IMR-90 (cell line): ENCODE measurements around the gene TIGD7. TPM values are rescaled to one million over a fixed set of nuclear protein-coding genes. Genes with fewer than 3 reads are reported as not detected.

ENCODE experiments used
- ATAC-seq: fragments of 200-7000 bp; cut with Tn5 transposase; 2 replicates; pipeline ENCODE4 v1.9.1; 2020; ENCODE audit warnings: low read depth, mild to moderate bottlenecking, moderate library complexity
- BruUV-seq: library from RNA; stranded (reverse); fragments of 400-500 nt; replicated peaks from 2 replicates; lab custom pipeline; 2021; lab: Mats Ljungman, UMichigan
- CTCF ChIA-PET: fragments of 300-600 bp; formaldehyde crosslinking; extraction: SDS; loops from one replicate; lab custom pipeline; 2021; ENCODE audit warnings: antibody characterized with exemption; lab: Yijun Ruan, JAX
- POLR2A ChIA-PET: fragments of 300-600 bp; sonication (Branson Sonifier 250); formaldehyde crosslinking; loops from one replicate; lab custom pipeline; 2022; ENCODE audit warnings: antibody characterized with exemption; ENCODE audit not compliant: unreplicated experiment; lab: Charles Lee
- DNase-seq: peaks from one replicate; pipeline ENCODE4 v3.0.0; 2013
- H2AFZ ChIP-seq: replicated peaks from 2 replicates; pipeline ENCODE3; 2013; ENCODE audit warnings: low read length, mild to moderate bottlenecking; ENCODE audit not compliant: poor library complexity
- H2AK5ac ChIP-seq: 2 replicates; pipeline ENCODE4 v1.6.1; 2013; ENCODE audit warnings: low read depth, low read length, inconsistent platforms
- H2AK9ac ChIP-seq: replicated peaks from 2 replicates; pipeline ENCODE3; 2013; ENCODE audit warnings: mild to moderate bottlenecking, low read depth, low read length, moderate library complexity; ENCODE audit not compliant: poor library complexity
- H2BK120ac ChIP-seq: 2 replicates; pipeline ENCODE4 v1.6.1; 2013; ENCODE audit warnings: low read depth, low read length, inconsistent platforms
- H2BK15ac ChIP-seq: 3 replicates; pipeline ENCODE4 v1.6.1; 2013; ENCODE audit warnings: low read depth, low read length, inconsistent platforms
- H2BK20ac ChIP-seq: 2 replicates; pipeline ENCODE4 v1.6.1; 2013; ENCODE audit warnings: low read depth, mild to moderate bottlenecking, inconsistent platforms, low read length, moderate library complexity
- H2BK5ac ChIP-seq: 2 replicates; pipeline ENCODE4 v1.6.1; 2013; ENCODE audit warnings: mild to moderate bottlenecking, low read depth, low read length, inconsistent platforms; ENCODE audit not compliant: poor library complexity, severe bottlenecking
- H3K14ac ChIP-seq: replicated peaks from 2 replicates; pipeline ENCODE4 v1.6.1; 2013; ENCODE audit warnings: low read depth, low read length, inconsistent platforms
- H3K18ac ChIP-seq: 2 replicates; pipeline ENCODE4 v1.6.1; 2013; ENCODE audit warnings: low read depth, low read length, control low read depth
- H3K23ac ChIP-seq: 2 replicates; pipeline ENCODE4 v1.6.1; 2013; ENCODE audit warnings: low read depth, low read length, inconsistent platforms
- H3K27ac ChIP-seq: 2 replicates; pipeline ENCODE4 v1.5.1; 2013; ENCODE audit warnings: mild to moderate bottlenecking, control low read depth, low read length; ENCODE audit not compliant: insufficient read depth
- H3K27me3 ChIP-seq: 2 replicates; pipeline ENCODE4 v1.6.1; 2013; ENCODE audit warnings: low read length; ENCODE audit not compliant: control insufficient read depth, insufficient read depth
- H3K36me3 ChIP-seq: 2 replicates; pipeline ENCODE4 v1.6.1; 2013; ENCODE audit warnings: low read length, mixed read lengths; ENCODE audit not compliant: control insufficient read depth, insufficient read depth
- H3K4ac ChIP-seq: 2 replicates; pipeline ENCODE4 v1.6.1; 2013; ENCODE audit warnings: low read depth, low read length, inconsistent platforms
- H3K4me1 ChIP-seq: 2 replicates; pipeline ENCODE4 v1.6.1; 2013; ENCODE audit warnings: low read length, mixed read lengths; ENCODE audit not compliant: control insufficient read depth, insufficient read depth
- H3K4me2 ChIP-seq: 2 replicates; pipeline ENCODE4 v1.6.1; 2013; ENCODE audit warnings: low read depth, mild to moderate bottlenecking, control low read depth, low read length, moderate library complexity
- H3K4me3 ChIP-seq: 2 replicates; pipeline ENCODE4 v1.5.1; 2013; ENCODE audit warnings: low read depth, mild to moderate bottlenecking, control low read depth, low read length, moderate library complexity; ENCODE audit not compliant: insufficient read depth
- H3K56ac ChIP-seq: 2 replicates; pipeline ENCODE4 v1.6.1; 2013; ENCODE audit warnings: low read length, inconsistent platforms; ENCODE audit not compliant: insufficient read depth; ENCODE audit errors: extremely low read depth
- H3K79me1 ChIP-seq, 2 experiments: 2 replicates each; pipeline ENCODE4 v1.6.1; 2013; ENCODE audit warnings: low read length in 2 of 2, inconsistent platforms in 1 of 2, low read depth in 1 of 2
- H3K9ac ChIP-seq: 2 replicates; pipeline ENCODE4 v1.6.1; 2013; ENCODE audit warnings: low read depth, low read length, control low read depth
- H3K9me1 ChIP-seq: 2 replicates; pipeline ENCODE4 v1.6.1; 2013; ENCODE audit warnings: low read length, inconsistent platforms; ENCODE audit not compliant: insufficient read depth
- H3K9me3 ChIP-seq: 2 replicates; pipeline ENCODE4 v1.6.1; 2013; ENCODE audit warnings: low read length; ENCODE audit not compliant: control insufficient read depth, insufficient read depth
- H4K20me1 ChIP-seq: 2 replicates; pipeline ENCODE4 v1.6.1; 2013; ENCODE audit warnings: low read length, inconsistent platforms; ENCODE audit not compliant: insufficient read depth
- H4K5ac ChIP-seq: 2 replicates; pipeline ENCODE4 v1.6.1; 2013; ENCODE audit warnings: mild to moderate bottlenecking, low read depth, low read length, control low read depth
- H4K8ac ChIP-seq, 2 experiments: 2 replicates each; pipeline ENCODE4 v1.6.1; 2013; ENCODE audit warnings: low read depth in 2 of 2, low read length in 2 of 2, control low read depth in 1 of 2, inconsistent platforms in 1 of 2
- H4K91ac ChIP-seq: 2 replicates; pipeline ENCODE4 v1.6.1; 2013; ENCODE audit warnings: low read depth, low read length, inconsistent platforms; ENCODE audit not compliant: insufficient read depth
- CHD1 ChIP-seq: IDR thresholded peaks from 2 replicates; pipeline ENCODE4 v1.6.1; 2012; ENCODE audit warnings: low read depth, low read length, improper control_type of control experiment
- ELK1 ChIP-seq: fragments of 150-350 bp; IDR thresholded peaks from 2 replicates; pipeline ENCODE4 v1.6.1; 2016; ENCODE audit warnings: low read depth, mild to moderate bottlenecking, low read length, moderate library complexity, borderline replicate concordance
- MAZ ChIP-seq: IDR thresholded peaks from 2 replicates; pipeline ENCODE4 v1.6.1; 2012; ENCODE audit warnings: low read depth, mild to moderate bottlenecking, low read length, improper control_type of control experiment, moderate library complexity, borderline replicate concordance
- POLR2A ChIP-seq: IDR thresholded peaks from 2 replicates; pipeline ENCODE4 v1.6.1; 2012; ENCODE audit warnings: mild to moderate bottlenecking, low read depth, low read length
- RFX5 ChIP-seq: IDR thresholded peaks from 2 replicates; pipeline ENCODE4 v1.8.0; 2012; ENCODE audit warnings: low read depth, mild to moderate bottlenecking, low read length, moderate library complexity
- SMC3 ChIP-seq: fragments of 150-350 bp; IDR thresholded peaks from 2 replicates; pipeline ENCODE4 v1.6.1; 2016; ENCODE audit warnings: low read depth, mild to moderate bottlenecking, antibody characterized with exemption, low read length, moderate library complexity
- WGBS, 2 experiments: methylation state at CpG; one replicate each; pipeline versions ENCODE4 v1.1.5 to v1.1.7; 2013; ENCODE audit warnings: missing lambda C conversion rate in 2 of 2; ENCODE audit not compliant: insufficient read length in 1 of 2; ENCODE audit errors: extremely low coverage in 2 of 2; 5-methylcytosine and 5-hydroxymethylcytosine counted together
- dilution Hi-C: fragments of 300-500 bp; cut with HindIII; formaldehyde crosslinking; loops from one replicate; pipeline ENCODE4 v1.14.3; 2018; ENCODE audit warnings: low sequenced_read_pairs; ENCODE audit not compliant: unreplicated experiment
- in situ Hi-C: fragments of 300-500 bp; cut with MboI; formaldehyde crosslinking; loops from 3 replicates; pipeline ENCODE4 v1.14.3; 2019; ENCODE audit warnings: low sequenced_read_pairs, inconsistent platforms, mixed read lengths
- intact Hi-C: fragments of 100-400 bp; cut with micrococcal nuclease; formaldehyde crosslinking; loops from 2 replicates; pipeline ENCODE4 v1.10.0; 2022
- polyA plus RNA-seq, 3 experiments: library from polyadenylated mRNA; depleted of rRNA; stranded (reverse); fragments of >200 nt; gene quantifications; 2 replicates each; pipeline ENCODE4 v1.2.3, GENCODE V29; 2012; ENCODE audit warnings: low replicate concordance in 1 of 3
- total RNA-seq: library from RNA; depleted of rRNA; stranded (reverse); fragments of >200 nt; gene quantifications from 2 replicates; pipeline ENCODE4 v1.2.3, GENCODE V29; 2012
- TF ChIP-seq, protein P1 (sequence below): conservative IDR thresholded peaks from 2 replicates; pipeline ENCODE4 v1.5.1; 2012; ENCODE audit warnings: mild to moderate bottlenecking, low read depth, low read length, improper control_type of control experiment
- TF ChIP-seq, protein P2 (sequence below): fragments of 150-350 bp; IDR thresholded peaks from 2 replicates; pipeline ENCODE4 v1.6.1; 2017; ENCODE audit warnings: mild to moderate bottlenecking, antibody characterized with exemption, low read length, low read depth

TIGD7 gene
- total and polyA plus RNA-seq, 2 of the 4 experiments (the other 2 are of a cell fraction) = 2.5 to 2.7 TPM

DNA sequence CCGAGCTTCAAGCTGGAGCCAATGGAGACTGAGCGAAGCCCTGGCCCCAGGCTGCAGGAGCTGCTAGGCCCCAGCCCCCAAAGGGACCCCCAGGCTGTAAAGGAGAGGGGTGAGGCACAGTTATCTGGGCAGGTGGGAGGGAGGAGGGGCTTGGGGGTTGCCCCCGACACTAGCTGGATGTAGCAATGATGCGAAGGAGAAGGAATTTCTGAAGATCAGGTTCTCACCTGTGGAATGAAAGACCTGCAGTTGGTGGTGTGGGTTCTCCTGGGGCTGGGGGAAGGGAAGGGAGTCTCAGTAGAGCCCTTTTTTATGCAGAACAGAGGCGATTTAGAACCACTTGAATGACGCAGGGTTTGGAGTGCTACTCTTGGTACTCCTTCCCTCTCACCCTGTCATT, 20.1 kb downstream of the TIGD7 start:
- in situ Hi-C loops (no loop called here), intact Hi-C loops (loop anchor here (10.0 kb wide), 1 partner anchor 220 kb away; the partner anchor contains the start of gene CLUAP1), dilution Hi-C loops (no loop called here)
- H3K27ac ChIP-seq = no peak overlapping the region
- H3K79me1 ChIP-seq = peaks cover 16 to 60% of the 10 kb centered on the region in 2 experiments
- TF ChIP-seq POLR2A = no peak
- no peak for TF ChIP-seq CHD1
- no peak for TF ChIP-seq RFX5
- TF ChIP-seq SMC3 = no peak
- TF ChIP-seq MAZ = no peak
- TF ChIP-seq, protein P1, sequence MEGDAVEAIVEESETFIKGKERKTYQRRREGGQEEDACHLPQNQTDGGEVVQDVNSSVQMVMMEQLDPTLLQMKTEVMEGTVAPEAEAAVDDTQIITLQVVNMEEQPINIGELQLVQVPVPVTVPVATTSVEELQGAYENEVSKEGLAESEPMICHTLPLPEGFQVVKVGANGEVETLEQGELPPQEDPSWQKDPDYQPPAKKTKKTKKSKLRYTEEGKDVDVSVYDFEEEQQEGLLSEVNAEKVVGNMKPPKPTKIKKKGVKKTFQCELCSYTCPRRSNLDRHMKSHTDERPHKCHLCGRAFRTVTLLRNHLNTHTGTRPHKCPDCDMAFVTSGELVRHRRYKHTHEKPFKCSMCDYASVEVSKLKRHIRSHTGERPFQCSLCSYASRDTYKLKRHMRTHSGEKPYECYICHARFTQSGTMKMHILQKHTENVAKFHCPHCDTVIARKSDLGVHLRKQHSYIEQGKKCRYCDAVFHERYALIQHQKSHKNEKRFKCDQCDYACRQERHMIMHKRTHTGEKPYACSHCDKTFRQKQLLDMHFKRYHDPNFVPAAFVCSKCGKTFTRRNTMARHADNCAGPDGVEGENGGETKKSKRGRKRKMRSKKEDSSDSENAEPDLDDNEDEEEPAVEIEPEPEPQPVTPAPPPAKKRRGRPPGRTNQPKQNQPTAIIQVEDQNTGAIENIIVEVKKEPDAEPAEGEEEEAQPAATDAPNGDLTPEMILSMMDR = no peak
- TF ChIP-seq, protein P2, sequence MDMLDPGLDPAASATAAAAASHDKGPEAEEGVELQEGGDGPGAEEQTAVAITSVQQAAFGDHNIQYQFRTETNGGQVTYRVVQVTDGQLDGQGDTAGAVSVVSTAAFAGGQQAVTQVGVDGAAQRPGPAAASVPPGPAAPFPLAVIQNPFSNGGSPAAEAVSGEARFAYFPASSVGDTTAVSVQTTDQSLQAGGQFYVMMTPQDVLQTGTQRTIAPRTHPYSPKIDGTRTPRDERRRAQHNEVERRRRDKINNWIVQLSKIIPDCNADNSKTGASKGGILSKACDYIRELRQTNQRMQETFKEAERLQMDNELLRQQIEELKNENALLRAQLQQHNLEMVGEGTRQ = no peak
- no peak for TF ChIP-seq ELK1
- no peak overlapping the region for H2BK20ac ChIP-seq
- H2BK15ac ChIP-seq = no peak overlapping the region
- peaks cover 33% of the 10 kb centered on the region for H3K36me3 ChIP-seq
- ChIA-PET POLR2A (no interaction called here), CTCF (no interaction called here)
- DNase-seq = no peak
- no peak overlapping the region for H3K18ac ChIP-seq
- no peaks in the 10 kb centered on the region for H3K9me1 ChIP-seq
- peaks cover 19% of the 10 kb centered on the region for H4K20me1 ChIP-seq
- no peak overlapping the region for H3K4ac ChIP-seq
- no peak overlapping the region for H3K14ac ChIP-seq
- no peak overlapping the region for H2BK5ac ChIP-seq
- peaks cover 6% of the 10 kb centered on the region; the same call in 1 of the 2 replicates for H3K4me1 ChIP-seq
- H3K4me3 ChIP-seq = no peak overlapping the region
- no peak overlapping the region for H3K23ac ChIP-seq
- H3K9ac ChIP-seq = no peak overlapping the region
- H2AK5ac ChIP-seq = no peak overlapping the region
- no peak overlapping the region for H4K5ac ChIP-seq
- H3K56ac ChIP-seq = no peak overlapping the region
- H2BK120ac ChIP-seq = no peak overlapping the region
- 89% methylated on average over 3 of the region's 6 CpGs; no CpG with 5 or more reads in 1 of the 2 experiments for WGBS, 2 experiments
- ATAC-seq = no peak
- no TSS peak for BruUV-seq
- H4K91ac ChIP-seq = no peak overlapping the region
- no peak overlapping the region for H4K8ac ChIP-seq
- H3K27me3 ChIP-seq = no peaks in the 10 kb centered on the region
- peak overlapping the region; percentile 94 for H3K4me2 ChIP-seq
- H3K9me3 ChIP-seq = peaks cover 25% of the 10 kb centered on the region
- H2AK9ac ChIP-seq = peak overlapping the region; percentile 49
- no peak overlapping the region for H2AFZ ChIP-seq
